NCI-H526 treated with DMSO at 0.1 percent for 48 hours (cell line): ENCODE data around the gene GNAT1.

ENCODE experiments used
- DNase-seq: peaks from one replicate; lab custom pipeline; 2025; lab: John Stamatoyannopoulos, UW

The GNAT1 gene

GRCh38 chr3:50163572-50164455 lies 27.6 kb upstream of the GNAT1 start:
- DNase-seq: no peak

- DNase-seq: no peak
Measured at GRCh38 chr3:50164481-50164880, 26.9 kb upstream of the GNAT1 start.

GRCh38 chr3:50164984-50165909 lies 26.2 kb upstream of the GNAT1 start:
- no peak for DNase-seq

GRCh38 chr3:50165910-50166538 lies 25.4 kb upstream of the GNAT1 start:
- DNase-seq: no peak

GRCh38 chr3:50166620-50167019 lies 24.8 kb upstream of the GNAT1 start:
- no peak for DNase-seq

GRCh38 chr3:50167069-50167840 lies 24.2 kb upstream of the GNAT1 start:
- DNase-seq: no peak

GRCh38 chr3:50167841-50168209 lies 23.6 kb upstream of the GNAT1 start:
- no peak for DNase-seq

- DNase-seq: no peak
Measured at GRCh38 chr3:50168388-50168787, 23.0 kb upstream of the GNAT1 start.

GRCh38 chr3:50168791-50169190 lies 22.6 kb upstream of the GNAT1 start:
- DNase-seq: no peak

- DNase-seq: no peak
Measured at GRCh38 chr3:50169232-50169832, 22.1 kb upstream of the GNAT1 start.

GRCh38 chr3:50169858-50170257 lies 21.6 kb upstream of the GNAT1 start:
- no peak for DNase-seq

- DNase-seq: no peak
Measured at GRCh38 chr3:50170689-50171088, 20.7 kb upstream of the GNAT1 start.

- no peak for DNase-seq
Measured at GRCh38 chr3:50171540-50172301, 19.7 kb upstream of the GNAT1 start.

GRCh38 chr3:50172626-50173220 lies 18.7 kb upstream of the GNAT1 start:
- DNase-seq: no peak

GRCh38 chr3:50173685-50174516 lies 17.5 kb upstream of the GNAT1 start:
- no peak for DNase-seq

GRCh38 chr3:50174517-50174895 lies 16.9 kb upstream of the GNAT1 start:
- DNase-seq: no peak

GRCh38 chr3:50174947-50175524 lies 16.4 kb upstream of the GNAT1 start:
- no peak for DNase-seq

GRCh38 chr3:50177346-50177745 lies 14.1 kb upstream of the GNAT1 start:
- no peak for DNase-seq

- DNase-seq: no peak
Measured at GRCh38 chr3:50179710-50180109, 11.7 kb upstream of the GNAT1 start.
